A549 (cell line): ENCODE measurements around the gene RAPGEF4. TPM values are rescaled to one million over a fixed set of nuclear protein-coding genes. Genes with fewer than 3 reads are reported as not detected.
A peak's percentile ranks its signal among the peaks of the same experiment; 100 is the strongest.

ENCODE experiments used
- ATAC-seq, 2 experiments: fragments of 200-7000 bp in 1 of 2; fragments of >200 bp in 1 of 2; cut with Nextera tagmentation in 1 of 2; cut with Tn5 transposase in 1 of 2; 3 replicates each; pipeline versions ENCODE4 v1.8.0 to v1.9.1; 2018 to 2020; ENCODE audit warnings: mild to moderate bottlenecking in 1 of 2, moderate library complexity in 1 of 2
- CTCF ChIA-PET: fragments of 300-600 bp; sonication (Branson Sonifier 250); formaldehyde crosslinking; extraction: SDS; loops from one replicate; lab custom pipeline; 2021; ENCODE audit warnings: antibody characterized with exemption, inconsistent platforms; lab: Yijun Ruan, JAX
- POLR2A ChIA-PET: fragments of 350-600 bp; formaldehyde crosslinking; extraction: SDS; loops from one replicate; lab custom pipeline; 2021; ENCODE audit warnings: antibody characterized with exemption, inconsistent platforms; lab: Yijun Ruan, JAX
- DNase-seq, 2 experiments: peaks; one replicate each; pipeline versions ENCODE4 v3.0.0 to v3.0.0-alpha.2; 2011 to 2016; ENCODE audit warnings: low read depth in 1 of 2, low spot score in 1 of 2
- FAIRE-seq: peaks from 2 replicates; lab custom pipeline; 2011; peaks lifted over from hg19 to GRCh38; lab: Jason Lieb, UNC
- H3K27ac ChIP-seq, 2 experiments: fragments of >200 bp; sonication (Bioruptor Twin); formaldehyde crosslinking; 3 replicates each; pipeline ENCODE4 v1.5.1; 2016 to 2017
- H3K4me1 ChIP-seq: fragments of >200 bp; sonication (Bioruptor Twin); formaldehyde crosslinking; 3 replicates; pipeline ENCODE4 v1.6.1; 2016
- H3K4me2 ChIP-seq: fragments of >200 bp; sonication (Bioruptor Twin); formaldehyde crosslinking; 3 replicates; pipeline ENCODE4 v1.6.1; 2016
- H3K4me3 ChIP-seq: fragments of >200 bp; sonication (Bioruptor Twin); formaldehyde crosslinking; 3 replicates; pipeline ENCODE4 v1.5.1; 2016
- H3K9me3 ChIP-seq: fragments of >200 bp; sonication (Bioruptor Twin); formaldehyde crosslinking; 3 replicates; pipeline ENCODE4 v1.6.1; 2016
- BHLHE40 ChIP-seq: IDR thresholded peaks from 2 replicates; pipeline ENCODE4 v1.6.1; 2012; ENCODE audit warnings: low read depth, low read length, inconsistent platforms
- CBX2 ChIP-seq: fragments of 200-600 bp; sonication (generic); IDR thresholded peaks from 2 replicates; pipeline ENCODE4 v1.6.1; 2016; ENCODE audit warnings: low read depth, mild to moderate bottlenecking, borderline replicate concordance
- GATA3 ChIP-seq: IDR thresholded peaks from 2 replicates; pipeline ENCODE4 v1.6.1; 2012; ENCODE audit warnings: borderline replicate concordance
- HOXB13 ChIP-seq: fragments of 250-450 bp; sonication (Bioruptor Pico); IDR thresholded peaks from 2 replicates; pipeline ENCODE4 v1.5.0; 2020; ENCODE audit warnings: low read depth, mild to moderate bottlenecking, moderate library complexity
- MAFK ChIP-seq: fragments of 450-650 bp; IDR thresholded peaks from 2 replicates; pipeline ENCODE4 v1.6.1; 2014; ENCODE audit not compliant: partially characterized antibody
- NFE2L2 ChIP-seq: fragments of 150-350 bp; conservative IDR thresholded peaks from 2 replicates; pipeline ENCODE4 v1.6.1; 2014; ENCODE audit warnings: low read length
- NPAS2 ChIP-seq: fragments of 250-450 bp; sonication (Bioruptor Pico); IDR thresholded peaks from 2 replicates; pipeline ENCODE4 v1.8.0; 2022; ENCODE audit warnings: mild to moderate bottlenecking, moderate library complexity, borderline replicate concordance
- PHF8 ChIP-seq: fragments of 200-600 bp; sonication (generic); IDR thresholded peaks from 2 replicates; pipeline ENCODE4 v1.6.1; 2016; ENCODE audit warnings: low read depth, mild to moderate bottlenecking, antibody characterized with exemption, moderate library complexity, borderline replicate concordance
- WGBS: methylation state at CpG from one replicate; pipeline ENCODE4 v1.1.6; 2017; ENCODE audit errors: missing lambda C conversion rate; 5-methylcytosine and 5-hydroxymethylcytosine counted together
- polyA plus RNA-seq, 4 experiments: library from polyadenylated mRNA; depleted of rRNA in 3 of 4; stranded (reverse); fragments of >200 nt; fragmentation: RNase III in 1 of 4; extraction: RNeasy Plus Mini Kit Qiagen cat#74134 plus additional on column Dnase treatment in 1 of 4; gene quantifications; 2 replicates in 3 of 4; 3 replicates in 1 of 4; pipeline ENCODE4 v1.2.3, GENCODE V29; 2011 to 2017
- TF ChIP-seq, protein P1 (sequence below): fragments of 250-450 bp; sonication (Bioruptor Pico); IDR thresholded peaks from 2 replicates; pipeline ENCODE4 v1.5.0; 2020; ENCODE audit warnings: low read depth, mild to moderate bottlenecking, moderate library complexity
- TF ChIP-seq, protein P2 (sequence below): IDR thresholded peaks from 2 replicates; pipeline ENCODE4 v1.6.1; 2012
- TF ChIP-seq, protein P3 (sequence below): fragments of 200-600 bp; sonication (generic); IDR thresholded peaks from 2 replicates; pipeline ENCODE4 v1.6.1; 2016; ENCODE audit warnings: antibody characterized with exemption, mild to moderate bottlenecking, moderate library complexity
- TF ChIP-seq, protein P4 (sequence below): IDR thresholded peaks from 2 replicates; pipeline ENCODE4 v1.6.1; 2012; ENCODE audit warnings: low read depth, borderline replicate concordance

Gene RAPGEF4
- polyA plus RNA-seq, 2 of the 4 experiments (the other 2 are of a cell fraction): 0.18 to 1.1 TPM

DNA sequence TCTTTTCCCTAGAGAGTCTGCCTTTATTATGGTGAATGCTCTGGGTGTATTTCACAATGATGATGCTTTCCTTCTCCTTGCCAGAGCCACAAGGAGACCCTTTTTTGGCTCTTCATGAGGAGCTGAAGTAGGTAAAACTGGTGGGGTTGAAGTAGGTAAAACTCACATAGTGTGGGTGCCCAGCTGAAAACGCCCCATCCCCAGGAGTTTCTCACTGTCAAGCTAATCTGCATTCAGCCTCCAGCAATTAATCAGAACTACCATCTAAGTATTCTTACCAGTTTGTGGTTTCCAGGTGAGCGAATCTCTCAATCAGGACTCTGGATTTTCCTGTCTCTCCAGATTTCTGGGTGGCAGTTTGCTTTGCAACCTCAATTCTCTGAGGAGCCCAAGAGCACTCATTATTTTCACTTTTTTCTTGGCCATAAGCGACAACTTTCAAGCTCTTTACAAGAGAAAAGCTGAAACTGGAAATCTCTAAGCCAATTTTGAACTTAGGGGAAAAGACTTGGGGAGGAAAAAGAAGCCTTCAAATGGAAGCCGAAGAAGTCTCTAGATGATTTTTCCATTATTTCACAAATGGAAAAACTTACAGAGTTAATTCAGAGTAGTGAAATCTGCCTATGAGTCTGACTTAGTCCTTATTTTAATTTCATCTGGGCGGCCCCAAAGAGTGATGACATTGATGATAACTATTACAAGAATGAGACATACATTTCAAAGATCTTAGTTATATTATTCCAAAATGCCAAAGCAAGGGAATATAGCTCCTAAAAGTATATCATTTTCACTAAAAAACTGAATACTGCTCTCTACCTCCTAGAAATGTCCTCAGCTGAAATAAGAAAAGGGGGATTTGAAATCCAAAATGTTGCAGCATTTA lies 218.6 kb downstream of the RAPGEF4 start (continued):
- TF ChIP-seq, protein P1, sequence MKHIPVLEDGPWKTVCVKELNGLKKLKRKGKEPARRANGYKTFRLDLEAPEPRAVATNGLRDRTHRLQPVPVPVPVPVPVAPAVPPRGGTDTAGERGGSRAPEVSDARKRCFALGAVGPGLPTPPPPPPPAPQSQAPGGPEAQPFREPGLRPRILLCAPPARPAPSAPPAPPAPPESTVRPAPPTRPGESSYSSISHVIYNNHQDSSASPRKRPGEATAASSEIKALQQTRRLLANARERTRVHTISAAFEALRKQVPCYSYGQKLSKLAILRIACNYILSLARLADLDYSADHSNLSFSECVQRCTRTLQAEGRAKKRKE (CRISPR knock-in tag): no peak
- TF ChIP-seq PHF8: no peak

DNA sequence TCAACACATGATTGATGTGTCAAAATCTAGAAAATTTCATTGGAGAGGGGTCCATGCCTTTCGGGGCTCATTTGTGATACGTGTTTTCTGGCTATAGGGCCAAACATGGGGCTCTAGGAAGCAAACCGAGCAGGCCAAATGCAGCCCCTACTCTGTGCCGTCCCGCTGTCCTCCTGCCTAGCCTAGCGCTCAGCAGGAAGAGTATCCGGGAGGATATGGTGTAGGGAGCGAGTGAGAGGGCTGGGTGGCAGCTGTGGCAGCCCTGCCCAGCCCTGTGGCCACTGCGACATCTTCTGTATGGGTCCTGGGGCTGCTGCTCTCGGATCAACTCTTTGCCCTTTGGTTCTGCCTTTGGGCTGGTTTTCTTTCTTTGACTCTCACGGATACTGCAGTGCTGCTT lies 219.9 kb downstream of the RAPGEF4 start:
- H3K4me1 ChIP-seq: no peaks in the 10 kb centered on the region
- H3K9me3 ChIP-seq: no peaks in the 10 kb centered on the region
- no peak for TF ChIP-seq NFE2L2
- TF ChIP-seq, protein P2, sequence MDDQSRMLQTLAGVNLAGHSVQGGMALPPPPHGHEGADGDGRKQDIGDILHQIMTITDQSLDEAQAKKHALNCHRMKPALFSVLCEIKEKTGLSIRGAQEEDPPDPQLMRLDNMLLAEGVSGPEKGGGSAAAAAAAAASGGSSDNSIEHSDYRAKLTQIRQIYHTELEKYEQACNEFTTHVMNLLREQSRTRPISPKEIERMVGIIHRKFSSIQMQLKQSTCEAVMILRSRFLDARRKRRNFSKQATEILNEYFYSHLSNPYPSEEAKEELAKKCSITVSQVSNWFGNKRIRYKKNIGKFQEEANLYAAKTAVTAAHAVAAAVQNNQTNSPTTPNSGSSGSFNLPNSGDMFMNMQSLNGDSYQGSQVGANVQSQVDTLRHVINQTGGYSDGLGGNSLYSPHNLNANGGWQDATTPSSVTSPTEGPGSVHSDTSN: no peak
- CTCF ChIA-PET: no interaction called here
- POLR2A ChIA-PET: no interaction called here
- no peak overlapping the region for H3K4me3 ChIP-seq
- FAIRE-seq (no peak), DNase-seq (no peak), ATAC-seq (no peak)
- 70% methylated on average over 11 of the region's 11 CpGs for WGBS
- no peak overlapping the region for H3K4me2 ChIP-seq
- H3K27ac ChIP-seq: no peak overlapping the region

DNA sequence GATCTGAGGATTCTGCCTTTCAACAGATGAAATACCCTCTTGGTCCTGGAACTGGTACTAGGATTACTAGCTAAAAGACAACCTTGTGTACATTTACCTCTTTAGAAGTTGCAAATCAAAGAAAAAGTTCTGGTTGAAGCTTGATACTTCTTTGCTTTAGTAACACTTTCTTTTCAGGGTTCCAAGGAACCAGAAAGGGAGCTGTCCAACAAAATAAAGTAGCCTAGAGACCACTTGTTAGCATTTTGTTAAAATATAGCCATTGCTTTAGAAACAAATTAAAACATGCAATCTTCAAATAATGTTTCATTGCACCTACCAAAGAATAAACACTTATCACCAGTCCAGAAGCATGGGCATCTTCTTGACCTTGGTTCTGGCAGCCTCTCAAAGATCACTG lies 222.1 kb downstream of the RAPGEF4 start:
- no peak for ATAC-seq
- POLR2A ChIA-PET: no interaction called here
- Histone ChIP-seq H3K4me3 (no peak overlapping the region), H3K9me3 (no peaks in the 10 kb centered on the region), H3K4me1 (peaks cover 3% of the 10 kb centered on the region; the same call in 1 of the 3 replicates), H3K4me2 (no peak overlapping the region), H3K27ac (no peak overlapping the region)
- no peak for DNase-seq
- no peak for FAIRE-seq
- TF ChIP-seq, protein P3, sequence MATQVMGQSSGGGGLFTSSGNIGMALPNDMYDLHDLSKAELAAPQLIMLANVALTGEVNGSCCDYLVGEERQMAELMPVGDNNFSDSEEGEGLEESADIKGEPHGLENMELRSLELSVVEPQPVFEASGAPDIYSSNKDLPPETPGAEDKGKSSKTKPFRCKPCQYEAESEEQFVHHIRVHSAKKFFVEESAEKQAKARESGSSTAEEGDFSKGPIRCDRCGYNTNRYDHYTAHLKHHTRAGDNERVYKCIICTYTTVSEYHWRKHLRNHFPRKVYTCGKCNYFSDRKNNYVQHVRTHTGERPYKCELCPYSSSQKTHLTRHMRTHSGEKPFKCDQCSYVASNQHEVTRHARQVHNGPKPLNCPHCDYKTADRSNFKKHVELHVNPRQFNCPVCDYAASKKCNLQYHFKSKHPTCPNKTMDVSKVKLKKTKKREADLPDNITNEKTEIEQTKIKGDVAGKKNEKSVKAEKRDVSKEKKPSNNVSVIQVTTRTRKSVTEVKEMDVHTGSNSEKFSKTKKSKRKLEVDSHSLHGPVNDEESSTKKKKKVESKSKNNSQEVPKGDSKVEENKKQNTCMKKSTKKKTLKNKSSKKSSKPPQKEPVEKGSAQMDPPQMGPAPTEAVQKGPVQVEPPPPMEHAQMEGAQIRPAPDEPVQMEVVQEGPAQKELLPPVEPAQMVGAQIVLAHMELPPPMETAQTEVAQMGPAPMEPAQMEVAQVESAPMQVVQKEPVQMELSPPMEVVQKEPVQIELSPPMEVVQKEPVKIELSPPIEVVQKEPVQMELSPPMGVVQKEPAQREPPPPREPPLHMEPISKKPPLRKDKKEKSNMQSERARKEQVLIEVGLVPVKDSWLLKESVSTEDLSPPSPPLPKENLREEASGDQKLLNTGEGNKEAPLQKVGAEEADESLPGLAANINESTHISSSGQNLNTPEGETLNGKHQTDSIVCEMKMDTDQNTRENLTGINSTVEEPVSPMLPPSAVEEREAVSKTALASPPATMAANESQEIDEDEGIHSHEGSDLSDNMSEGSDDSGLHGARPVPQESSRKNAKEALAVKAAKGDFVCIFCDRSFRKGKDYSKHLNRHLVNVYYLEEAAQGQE: peak; percentile 33; the same call in 1 of the 2 replicates
- TF ChIP-seq, protein P2: no peak
- CTCF ChIA-PET: interaction anchor here (1.4 to 2.2 kb wide), 2 partner anchors 17 to 69 kb away, joined by 3 to 6 read pairs; no protein-coding TSS in a partner anchor

DNA sequence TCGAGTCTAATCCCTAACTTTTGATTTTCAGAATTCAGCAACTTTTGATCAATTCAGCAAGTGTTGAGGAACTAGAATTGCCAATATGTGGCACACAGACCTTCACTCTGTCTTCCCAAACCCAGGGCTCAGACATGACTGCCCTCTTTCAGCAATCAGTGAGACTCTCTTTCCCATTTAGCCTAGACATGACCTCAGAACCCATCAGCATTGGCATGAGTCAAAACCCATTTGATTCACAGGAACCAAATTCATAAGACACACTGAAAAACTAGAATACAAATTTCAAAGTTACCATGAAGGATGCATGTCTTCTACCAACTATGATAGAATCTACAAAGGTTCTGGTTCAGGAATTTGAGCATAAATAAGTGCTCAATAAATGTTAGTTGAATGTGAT lies 226.4 kb downstream of the RAPGEF4 start:
- FAIRE-seq: no peak
- Histone ChIP-seq H3K4me1 (peaks cover 8% of the 10 kb centered on the region; the same call in 1 of the 3 replicates), H3K4me3 (no peak overlapping the region), H3K9me3 (no peaks in the 10 kb centered on the region)
- CTCF ChIA-PET: interaction anchor here (1.2 to 2.3 kb wide), 3 partner anchors 30 to 65 kb away, joined by 4 to 5 read pairs (median 5); no protein-coding TSS in a partner anchor
- 29% methylated on average over 1 of the region's 1 CpG for WGBS
- no peak for DNase-seq
- no peak for TF ChIP-seq BHLHE40
- TF ChIP-seq NPAS2 (CRISPR knock-in tag): no peak
- no peak for TF ChIP-seq CBX2
- TF ChIP-seq GATA3: no peak
- TF ChIP-seq HOXB13 (CRISPR knock-in tag): no peak
- no peak for TF ChIP-seq MAFK
- TF ChIP-seq, protein P4, sequence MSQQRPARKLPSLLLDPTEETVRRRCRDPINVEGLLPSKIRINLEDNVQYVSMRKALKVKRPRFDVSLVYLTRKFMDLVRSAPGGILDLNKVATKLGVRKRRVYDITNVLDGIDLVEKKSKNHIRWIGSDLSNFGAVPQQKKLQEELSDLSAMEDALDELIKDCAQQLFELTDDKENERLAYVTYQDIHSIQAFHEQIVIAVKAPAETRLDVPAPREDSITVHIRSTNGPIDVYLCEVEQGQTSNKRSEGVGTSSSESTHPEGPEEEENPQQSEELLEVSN: no peak
- TF ChIP-seq, all 56 proteins: peak for 0
- POLR2A ChIA-PET: no interaction called here
- Histone ChIP-seq H3K4me2 (no peak overlapping the region), H3K27ac (no peak overlapping the region)
- no peak for ATAC-seq
